ENCODE results near the gene SERAC1.
"Not testable (repeated sequence)": the region's sequence is repeated elsewhere in the genome, so short reads cannot be mapped to it uniquely, and the experiment has no call there.

Gene SERAC1

DNA sequence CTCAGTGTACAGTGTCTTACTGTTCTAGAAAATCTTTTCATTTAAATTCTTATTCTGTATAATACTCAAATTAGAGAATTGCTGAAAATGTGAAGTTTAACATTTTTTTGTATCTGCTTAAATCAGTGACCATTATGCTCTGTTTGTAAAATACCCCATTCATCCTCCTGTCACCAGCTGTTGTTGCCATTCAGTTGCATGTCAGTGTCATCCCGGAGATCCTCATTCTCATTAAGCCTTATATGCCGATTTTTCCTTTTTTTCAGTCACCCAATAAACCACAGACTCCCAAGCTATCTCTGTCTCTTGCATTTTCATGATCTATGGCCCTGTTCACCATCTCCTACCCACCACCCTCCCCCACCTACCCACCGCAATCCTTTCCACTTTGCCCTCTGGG is 20.5 kb upstream of the SERAC1 start:
- Mint-ChIP-seq H3K36me3 (ENCODE audit: low read depth) (peaks cover 22% of the 10 kb centered on the region), H3K4me1 (ENCODE audit: low read depth) (peaks cover 7% of the 10 kb centered on the region), H3K27me3 (ENCODE audit: low read depth) (no peaks in the 10 kb centered on the region), H3K27ac (no peak overlapping the region), H3K4me3 (no peak overlapping the region), H3K9me3 (no peaks in the 10 kb centered on the region)
- DNase-seq (ENCODE audit: low spot score), result no peak

DNA sequence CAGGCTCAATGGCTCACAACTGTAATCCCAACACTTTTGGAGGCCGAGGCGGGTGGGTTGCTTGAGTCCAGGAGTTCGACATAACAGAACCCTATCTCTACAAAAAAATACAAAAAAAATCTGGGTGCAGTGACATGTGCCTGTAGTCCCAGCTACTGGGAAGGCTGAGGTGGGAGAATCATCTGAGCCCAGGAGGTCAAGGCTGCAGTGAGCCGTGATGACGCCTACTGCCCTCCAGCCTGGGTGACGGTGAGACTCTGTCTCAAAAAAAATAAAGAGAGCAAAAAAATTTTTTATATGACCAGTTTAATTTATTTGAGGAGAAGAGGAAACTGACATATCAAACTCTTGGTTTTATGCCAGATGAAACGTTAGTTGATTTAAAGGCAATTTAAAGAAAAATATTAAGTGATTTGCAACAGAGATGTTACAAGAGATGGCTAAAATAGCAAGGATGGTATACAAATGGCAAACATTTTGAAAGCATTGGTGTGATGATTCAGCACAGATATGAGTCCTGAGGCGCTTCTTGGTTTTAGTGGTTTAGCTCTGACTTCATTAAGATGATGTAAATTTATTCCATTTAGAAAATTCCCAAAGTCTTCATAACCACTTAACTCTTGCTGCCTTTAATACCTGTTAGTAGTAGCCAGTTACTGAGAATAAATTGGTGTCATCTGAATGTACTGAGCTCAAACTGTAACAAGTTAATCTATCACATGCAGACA is 17.8 kb upstream of the SERAC1 start:
- Mint-ChIP-seq H3K27me3 (ENCODE audit: low read depth) (no peaks in the 10 kb centered on the region), H3K36me3 (ENCODE audit: low read depth) (peaks cover 32% of the 10 kb centered on the region), H3K27ac (no peak overlapping the region), H3K9me3 (peaks cover 5% of the 10 kb centered on the region), H3K4me1 (ENCODE audit: low read depth) (peaks cover 7% of the 10 kb centered on the region), H3K4me3 (no peak overlapping the region)
- no peak for DNase-seq (ENCODE audit: low spot score)

DNA sequence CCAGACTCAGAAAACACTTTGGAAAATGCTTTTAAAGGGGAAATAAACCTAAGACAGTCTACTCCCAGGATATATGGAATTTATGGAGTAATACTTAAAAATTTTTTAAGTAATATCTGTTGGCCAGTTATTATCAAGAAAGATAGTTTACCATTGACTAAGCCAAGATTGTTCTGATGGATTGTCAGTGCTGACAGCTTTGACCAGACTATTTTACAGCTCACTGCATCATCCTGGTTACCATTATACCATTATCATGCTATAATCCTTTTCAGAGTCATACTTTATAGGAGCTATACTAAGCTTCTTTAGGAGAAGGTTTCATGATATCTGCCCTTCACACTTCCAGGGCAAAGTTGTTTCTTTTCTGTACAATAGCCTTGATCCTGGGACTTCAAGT is 16.5 kb upstream of the SERAC1 start:
- Mint-ChIP-seq H3K27me3 (ENCODE audit: low read depth) (no peaks in the 10 kb centered on the region), H3K27ac (no peak overlapping the region), H3K9me3 (peaks cover 9% of the 10 kb centered on the region), H3K4me3 (no peak overlapping the region), H3K36me3 (ENCODE audit: low read depth) (peaks cover 38% of the 10 kb centered on the region), H3K4me1 (ENCODE audit: low read depth) (peaks cover 7% of the 10 kb centered on the region)
- no peak for DNase-seq (ENCODE audit: low spot score)

DNA sequence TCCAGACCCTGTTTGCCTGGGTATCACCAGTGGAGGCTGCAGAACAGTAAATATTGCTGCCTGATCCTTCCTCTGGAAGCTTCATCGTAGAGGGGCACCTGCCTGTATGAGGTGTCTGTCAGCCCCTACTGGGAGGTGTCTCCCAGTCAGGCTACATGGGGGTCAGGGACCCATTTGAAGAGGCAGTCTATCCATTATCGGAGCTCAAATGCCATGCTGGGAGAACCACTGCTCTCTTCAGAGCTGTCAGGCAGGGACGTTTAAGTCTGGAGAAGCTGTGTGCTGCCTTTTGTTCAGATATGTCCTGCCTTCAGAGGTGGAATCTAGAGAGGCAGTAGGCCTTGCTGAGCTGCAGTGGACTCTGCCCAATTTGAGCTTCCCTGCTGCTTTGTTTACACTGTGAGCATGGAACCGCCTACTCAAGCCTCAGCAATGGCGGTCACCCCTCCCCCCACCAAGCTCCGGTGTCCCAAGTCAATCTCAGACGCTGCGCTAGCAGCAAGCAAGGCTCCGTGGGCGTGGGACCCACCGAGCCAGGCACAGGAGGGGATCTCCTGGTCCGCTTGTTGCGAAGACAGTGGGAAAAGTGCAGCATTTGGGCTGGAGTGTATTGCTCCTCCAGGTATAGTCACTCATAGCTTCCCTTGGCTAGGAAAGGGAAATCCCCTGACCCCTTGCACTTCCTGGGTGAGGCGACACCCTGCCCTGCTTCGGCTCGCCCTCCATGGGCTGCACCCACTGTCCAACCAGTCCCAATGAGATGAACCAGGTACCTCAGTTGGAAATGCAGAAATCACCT is 15.3 kb upstream of the SERAC1 start:
- not testable (repeated sequence) for DNase-seq (ENCODE audit: low spot score); H3K4me1 Mint-ChIP-seq (ENCODE audit: low read depth); H3K27me3 Mint-ChIP-seq (ENCODE audit: low read depth); H3K4me3 Mint-ChIP-seq; H3K27ac Mint-ChIP-seq
- Mint-ChIP-seq H3K36me3 (ENCODE audit: low read depth) (peaks cover 46% of the 10 kb centered on the region), H3K9me3 (peaks cover 14% of the 10 kb centered on the region)

DNA sequence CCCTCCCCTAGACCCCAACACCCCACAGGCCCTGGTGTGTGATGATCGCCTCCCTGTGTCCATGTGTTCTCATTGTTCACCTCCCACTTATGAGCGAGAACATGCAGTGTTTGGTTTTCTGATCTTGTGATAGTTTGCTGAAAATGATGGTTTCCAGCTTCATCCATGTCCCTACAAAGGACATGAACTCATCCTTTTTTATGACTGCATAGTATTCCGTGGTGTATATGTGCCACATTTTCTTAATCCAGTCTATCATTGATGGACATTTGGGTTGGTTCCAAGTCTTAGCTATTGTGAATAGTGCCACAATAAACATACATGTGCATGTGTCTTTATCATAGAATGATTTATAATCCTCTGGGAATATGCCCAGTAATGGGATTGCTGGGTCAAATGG is 9.7 kb upstream of the SERAC1 start:
- H3K4me3 Mint-ChIP-seq; DNase-seq (ENCODE audit: low spot score); H3K27me3 Mint-ChIP-seq (ENCODE audit: low read depth); H3K4me1 Mint-ChIP-seq (ENCODE audit: low read depth); H3K27ac Mint-ChIP-seq: not testable (repeated sequence)
- peaks cover 14% of the 10 kb centered on the region for H3K9me3 Mint-ChIP-seq
- H3K36me3 Mint-ChIP-seq (ENCODE audit: low read depth), result peaks cover 36% of the 10 kb centered on the region

DNA sequence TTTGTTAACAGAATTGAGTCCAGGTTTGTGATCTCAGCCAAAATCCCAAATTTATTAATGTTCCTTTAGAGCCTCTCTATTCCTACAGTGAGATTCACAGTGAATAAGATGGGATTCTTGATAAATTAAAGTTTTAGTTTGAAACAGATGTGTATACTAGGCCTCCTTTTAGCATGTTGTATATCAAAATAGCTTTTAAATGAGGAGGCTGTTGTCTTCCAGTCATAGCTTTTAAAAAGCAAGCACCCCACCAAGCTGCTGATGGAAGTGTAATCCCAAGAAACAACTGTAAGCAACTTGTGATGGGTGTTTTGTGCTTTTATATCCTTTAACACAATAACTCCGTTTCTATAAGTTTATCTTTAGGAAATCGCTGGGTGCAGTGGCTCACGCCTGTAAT is 7.0 kb upstream of the SERAC1 start:
- Mint-ChIP-seq H3K36me3 (ENCODE audit: low read depth) (peaks cover 20% of the 10 kb centered on the region), H3K9me3 (peaks cover 8% of the 10 kb centered on the region), H3K4me1 (ENCODE audit: low read depth) (peaks cover 5% of the 10 kb centered on the region), H3K4me3 (no peak overlapping the region), H3K27ac (no peak overlapping the region), H3K27me3 (ENCODE audit: low read depth) (no peaks in the 10 kb centered on the region)
- DNase-seq (ENCODE audit: low spot score), result no peak

DNA sequence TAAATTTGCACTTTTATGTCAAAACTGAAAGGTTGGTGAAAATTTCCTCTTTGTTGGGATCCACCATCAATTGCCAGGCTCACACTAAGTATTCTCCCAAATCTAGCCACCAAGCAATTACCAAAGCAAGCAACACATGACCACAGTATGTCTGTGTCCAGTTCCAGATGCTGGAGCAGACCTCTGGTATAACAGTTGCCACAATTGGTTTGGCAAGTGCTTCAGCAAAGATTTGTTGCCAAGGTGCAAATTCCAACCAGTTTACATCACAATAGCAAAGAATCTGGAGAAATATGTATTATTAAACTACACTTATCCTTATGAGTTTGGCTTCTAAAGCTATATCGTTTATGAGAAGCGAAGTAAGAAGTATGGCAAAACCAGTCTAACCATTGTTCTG is 6.5 kb upstream of the SERAC1 start:
- H3K36me3 Mint-ChIP-seq (ENCODE audit: low read depth), result peaks cover 20% of the 10 kb centered on the region
- H3K9me3 Mint-ChIP-seq, result peaks cover 4% of the 10 kb centered on the region
- DNase-seq (ENCODE audit: low spot score), result no peak
- no peak overlapping the region for H3K27ac Mint-ChIP-seq
- no peak overlapping the region for H3K4me3 Mint-ChIP-seq
- peaks cover 5% of the 10 kb centered on the region for H3K4me1 Mint-ChIP-seq (ENCODE audit: low read depth)
- no peaks in the 10 kb centered on the region for H3K27me3 Mint-ChIP-seq (ENCODE audit: low read depth)

DNA sequence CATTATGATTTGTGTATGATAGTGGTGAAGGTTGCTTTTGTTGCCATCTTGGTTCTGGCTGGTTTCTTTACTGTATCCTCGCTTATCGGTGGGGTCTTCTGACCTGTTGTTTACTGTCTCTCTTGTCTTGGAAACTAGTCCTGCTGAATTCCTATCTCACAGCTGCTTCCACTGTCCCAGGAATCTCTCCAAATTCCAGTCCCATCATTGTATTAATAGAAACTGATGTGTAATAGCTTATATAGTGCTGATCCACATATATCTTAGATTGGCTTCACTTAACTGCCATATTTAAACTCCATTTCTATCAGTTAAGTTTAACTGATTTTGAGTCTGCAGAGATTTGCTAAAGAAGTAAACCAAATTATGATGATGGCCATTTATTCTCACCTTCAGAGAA is 6.0 kb upstream of the SERAC1 start:
- DNase-seq (ENCODE audit: low spot score), result no peak
- no peaks in the 10 kb centered on the region for H3K27me3 Mint-ChIP-seq (ENCODE audit: low read depth)
- peaks cover 18% of the 10 kb centered on the region for H3K36me3 Mint-ChIP-seq (ENCODE audit: low read depth)
- H3K4me1 Mint-ChIP-seq (ENCODE audit: low read depth), result peaks cover 5% of the 10 kb centered on the region
- no peak overlapping the region for H3K27ac Mint-ChIP-seq
- no peak overlapping the region for H3K4me3 Mint-ChIP-seq
- no peaks in the 10 kb centered on the region for H3K9me3 Mint-ChIP-seq

DNA sequence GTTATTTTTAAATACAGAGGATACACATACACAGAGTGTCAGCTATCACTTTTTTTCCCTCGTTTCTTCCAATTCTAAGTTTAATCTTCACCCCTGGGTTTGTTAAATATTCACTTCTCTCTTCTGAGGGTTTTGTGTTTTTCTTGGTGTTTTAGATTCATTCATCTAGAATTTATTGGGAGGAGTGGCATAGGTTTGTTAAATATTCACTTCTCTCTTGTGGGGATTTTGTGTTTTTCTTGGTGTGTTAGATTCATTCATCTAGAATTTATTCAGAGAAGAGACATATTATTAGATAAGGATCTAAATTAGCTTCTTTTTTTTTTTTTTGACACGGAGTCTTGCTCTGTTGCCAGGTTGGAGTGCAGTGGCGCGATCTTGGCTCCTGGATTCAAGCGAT is 3.9 kb upstream of the SERAC1 start:
- peaks cover 9% of the 10 kb centered on the region for H3K36me3 Mint-ChIP-seq (ENCODE audit: low read depth)
- DNase-seq (ENCODE audit: low spot score), result no peak
- H3K4me1 Mint-ChIP-seq (ENCODE audit: low read depth), result peaks cover 7% of the 10 kb centered on the region
- H3K4me3 Mint-ChIP-seq, result no peak overlapping the region
- no peak overlapping the region for H3K27ac Mint-ChIP-seq
- H3K27me3 Mint-ChIP-seq (ENCODE audit: low read depth), result no peaks in the 10 kb centered on the region
- no peaks in the 10 kb centered on the region for H3K9me3 Mint-ChIP-seq

DNA sequence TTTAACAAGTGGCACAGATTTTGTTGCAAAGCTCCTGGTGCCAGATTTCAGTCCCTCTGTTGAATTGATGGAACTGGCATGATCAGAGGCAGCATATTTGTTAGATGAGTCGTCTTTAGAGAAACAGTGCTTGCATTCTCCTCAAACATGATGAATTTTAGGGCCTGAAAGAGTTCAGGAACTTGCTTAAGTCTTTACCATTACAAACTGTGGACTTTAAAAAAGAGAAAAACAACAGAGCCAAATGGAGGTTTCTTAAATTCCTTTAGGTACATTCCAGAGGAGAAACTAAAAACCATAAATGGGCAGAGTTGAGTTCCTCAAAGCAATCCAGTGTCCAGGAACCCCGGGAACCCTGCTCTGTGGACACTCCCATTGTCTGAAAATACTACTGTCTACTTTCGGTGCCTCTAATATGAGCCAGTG is 2.6 kb upstream of the SERAC1 start:
- DNase-seq (ENCODE audit: low spot score), result no peak
- Mint-ChIP-seq H3K36me3 (ENCODE audit: low read depth) (peaks cover 11% of the 10 kb centered on the region), H3K4me3 (no peak overlapping the region), H3K27me3 (ENCODE audit: low read depth) (peaks cover 3% of the 10 kb centered on the region), H3K4me1 (ENCODE audit: low read depth) (peaks cover 17% of the 10 kb centered on the region), H3K27ac (no peak overlapping the region), H3K9me3 (no peaks in the 10 kb centered on the region)

DNA sequence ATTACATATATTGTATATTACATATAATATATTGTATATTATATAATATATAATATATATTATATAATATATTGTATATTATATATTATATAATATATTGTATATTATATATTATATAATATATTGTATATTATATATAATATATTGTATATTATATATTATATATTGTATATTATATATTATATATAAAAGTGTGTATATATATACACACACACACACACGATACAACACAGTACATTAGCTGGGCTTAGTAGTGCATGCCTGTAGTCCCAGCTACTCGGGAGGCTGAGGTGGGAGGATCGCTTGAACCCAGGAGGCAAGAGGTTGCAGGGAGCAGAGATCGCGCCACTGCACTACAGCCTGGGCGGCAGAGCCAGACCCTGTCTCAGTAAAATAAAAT is 1.6 kb upstream of the SERAC1 start:
- H3K27me3 Mint-ChIP-seq (ENCODE audit: low read depth); H3K27ac Mint-ChIP-seq; H3K9me3 Mint-ChIP-seq; DNase-seq (ENCODE audit: low spot score); H3K4me3 Mint-ChIP-seq: not testable (repeated sequence)
- Mint-ChIP-seq H3K36me3 (ENCODE audit: low read depth) (peaks cover 11% of the 10 kb centered on the region), H3K4me1 (ENCODE audit: low read depth) (peaks cover 25% of the 10 kb centered on the region)

DNA sequence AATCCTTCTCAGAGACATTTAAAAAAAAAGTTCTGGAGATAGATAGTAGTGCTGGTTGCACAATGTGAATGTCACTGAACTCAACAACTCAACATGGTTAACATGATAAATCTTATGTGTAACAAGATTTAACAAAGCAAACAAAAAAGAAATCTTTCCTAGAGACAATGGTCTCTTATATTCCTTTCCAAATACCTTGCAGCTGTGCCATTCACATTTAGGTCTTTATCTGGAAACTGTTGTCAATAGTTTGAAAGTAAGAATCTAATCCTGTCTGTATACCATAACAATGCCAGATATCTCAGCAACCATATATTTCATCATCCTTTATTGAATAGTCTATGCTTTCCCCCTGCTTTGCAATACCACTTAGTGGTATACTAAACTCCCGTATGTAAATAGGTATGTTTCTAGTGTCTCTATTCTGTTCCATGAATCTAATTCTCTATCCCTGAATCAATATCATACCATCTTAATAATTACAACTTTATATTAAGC is 2.1 kb downstream of the SERAC1 start:
- peaks cover 3% of the 10 kb centered on the region for H3K27me3 Mint-ChIP-seq (ENCODE audit: low read depth)
- no peak overlapping the region for H3K27ac Mint-ChIP-seq
- H3K4me1 Mint-ChIP-seq (ENCODE audit: low read depth), result peaks cover 28% of the 10 kb centered on the region
- no peak for DNase-seq (ENCODE audit: low spot score)
- no peaks in the 10 kb centered on the region for H3K9me3 Mint-ChIP-seq
- H3K4me3 Mint-ChIP-seq, result no peak overlapping the region
- peaks cover 2% of the 10 kb centered on the region for H3K36me3 Mint-ChIP-seq (ENCODE audit: low read depth)

DNA sequence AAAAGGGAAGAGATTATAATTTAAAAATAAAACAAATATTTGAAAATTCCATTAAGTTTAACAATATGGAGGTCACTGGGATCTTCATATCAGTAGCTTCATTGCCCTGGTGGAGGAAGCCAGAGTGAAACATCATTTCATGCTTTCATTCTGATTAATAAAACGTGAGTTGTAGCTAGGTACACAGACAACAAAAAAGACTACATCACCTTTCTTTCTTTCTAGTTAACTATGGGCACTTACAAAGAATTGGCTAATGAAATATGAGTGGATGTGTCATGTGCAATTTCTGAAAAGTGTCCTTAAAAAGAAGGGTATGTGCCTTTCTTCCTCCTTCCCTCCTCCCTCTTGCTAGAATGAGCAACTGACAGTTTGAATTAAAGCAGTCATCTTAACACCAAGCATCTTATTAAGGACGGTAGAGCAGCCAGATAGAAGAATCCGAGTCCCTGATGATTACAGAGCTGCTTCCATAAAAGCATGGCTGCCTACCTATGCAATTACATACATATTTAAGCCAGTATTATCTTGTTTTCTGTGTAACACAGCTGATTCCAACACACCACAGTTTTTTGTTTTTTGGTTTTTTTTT is 3.4 kb downstream of the SERAC1 start:
- Mint-ChIP-seq H3K4me1 (ENCODE audit: low read depth) (peaks cover 28% of the 10 kb centered on the region), H3K9me3 (no peaks in the 10 kb centered on the region), H3K27ac (no peak overlapping the region), H3K36me3 (ENCODE audit: low read depth) (peaks cover 2% of the 10 kb centered on the region), H3K27me3 (ENCODE audit: low read depth) (peaks cover 3% of the 10 kb centered on the region), H3K4me3 (no peak overlapping the region)
- DNase-seq (ENCODE audit: low spot score), result no peak

DNA sequence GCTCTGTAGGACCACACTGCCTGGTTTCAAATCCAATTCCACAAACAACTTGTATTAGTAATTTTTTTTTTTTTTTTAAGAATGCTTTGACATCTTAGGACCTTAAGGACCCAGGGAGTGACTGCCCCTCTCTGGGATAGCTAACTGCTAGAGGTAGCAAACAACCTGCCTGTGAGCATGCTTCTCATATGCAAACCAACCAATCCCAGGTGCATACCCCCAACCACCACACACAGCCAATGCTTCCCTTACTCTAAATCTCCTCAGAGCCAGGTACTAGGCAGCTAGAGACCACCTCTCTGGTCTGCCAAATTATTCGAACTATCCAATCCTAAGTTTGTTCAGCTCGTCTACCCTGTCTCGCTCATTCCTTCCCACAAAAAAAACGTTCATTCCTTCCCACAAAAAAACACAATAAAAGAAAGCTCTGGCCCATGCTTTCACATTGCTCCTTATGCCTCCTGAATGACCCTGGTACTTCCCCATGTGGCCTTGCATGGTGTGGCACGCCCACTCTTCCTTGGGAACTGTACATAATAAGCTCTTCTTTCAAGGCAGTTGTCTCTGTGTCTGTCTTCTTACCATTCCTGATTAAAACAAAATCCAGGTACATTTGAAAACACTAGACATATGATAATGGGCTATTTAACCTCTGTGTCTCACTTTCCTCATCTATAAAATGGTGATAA is 6.4 kb downstream of the SERAC1 start:
- DNase-seq (ENCODE audit: low spot score), result no peak
- Mint-ChIP-seq H3K36me3 (ENCODE audit: low read depth) (peaks cover 8% of the 10 kb centered on the region), H3K4me3 (no peak overlapping the region), H3K4me1 (ENCODE audit: low read depth) (peaks cover 22% of the 10 kb centered on the region), H3K9me3 (no peaks in the 10 kb centered on the region), H3K27me3 (ENCODE audit: low read depth) (peaks cover under 1% of the 10 kb centered on the region), H3K27ac (no peak overlapping the region)
